Erythroblast (primary cell): ENCODE results near the gene MRC1.

Experiments used
- GATA1 ChIP-seq: IDR thresholded peaks from 2 replicates; pipeline ENCODE4 v1.6.1; 2011; ENCODE audit warnings: low read depth, mild to moderate bottlenecking, control low read depth, low read length, moderate library complexity
- POLR2A ChIP-seq: IDR thresholded peaks from 2 replicates; pipeline ENCODE4 v1.6.1; 2011; ENCODE audit warnings: mild to moderate bottlenecking, low read length

DNA sequence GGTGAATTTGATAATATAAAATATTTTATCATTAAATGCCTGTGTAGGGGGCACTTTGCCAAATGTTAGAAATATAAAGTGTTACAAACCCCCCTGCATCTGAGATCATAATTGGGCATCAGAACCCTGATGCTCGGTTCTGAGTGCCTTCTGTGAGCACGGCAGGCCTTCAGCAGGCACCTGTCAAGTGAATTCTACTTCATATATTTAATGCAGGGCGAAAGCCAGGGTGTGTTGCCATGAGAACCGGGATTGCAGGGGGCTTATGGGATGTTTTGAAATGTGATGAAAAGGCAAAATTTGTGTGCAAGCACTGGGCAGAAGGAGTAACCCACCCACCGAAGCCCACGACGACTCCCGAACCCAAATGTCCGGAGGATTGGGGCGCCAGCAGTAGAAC lies 57.2 kb downstream of the MRC1 start:
- TF ChIP-seq POLR2A (no peak), GATA1 (no peak)
